B cell (primary cell): ENCODE measurements around the gene ZP1. TPM values are rescaled to one million over a fixed set of nuclear protein-coding genes. Genes with fewer than 3 reads are reported as not detected.

ENCODE experiments used
- ATAC-seq: fragments of 200-7000 bp; cut with Tn5 transposase; one replicate; pipeline ENCODE4 v1.10.0; 2021; ENCODE audit warnings: low read depth, mild to moderate bottlenecking, moderate number of reproducible peaks, moderate library complexity
- CTCF ChIA-PET: fragments of 350-600 bp; sonication (Branson Sonifier 250); formaldehyde crosslinking; loops from one replicate; lab custom pipeline; 2021; ENCODE audit warnings: antibody characterized with exemption, inconsistent platforms; lab: Charles Lee
- POLR2A ChIA-PET: fragments of 350-600 bp; sonication (Branson Sonifier 250); formaldehyde crosslinking; loops from one replicate; lab custom pipeline; 2021; ENCODE audit warnings: antibody characterized with exemption; lab: Charles Lee
- DNase-seq: peaks from one replicate; pipeline ENCODE4 v3.0.0; 2013
- H2AFZ ChIP-seq: 2 replicates; pipeline ENCODE4 v1.6.1; 2012; ENCODE audit warnings: mild to moderate bottlenecking, low read depth, low read length; ENCODE audit not compliant: insufficient read depth, poor library complexity, severe bottlenecking
- H3K27ac ChIP-seq, 2 donors: 1 replicate in 1 of 2; 2 replicates in 1 of 2; pipeline ENCODE4 v1.5.1; 2012 to 2013; ENCODE audit warnings: low read length in 2 of 2, mild to moderate bottlenecking in 2 of 2, moderate library complexity in 1 of 2
- H3K27me3 ChIP-seq, 4 experiments: fragments of 200-600 bp in 1 of 4; sonication (generic) in 1 of 4; replicated peaks in 1 of 4; 1 replicate in 2 of 4; 2 replicates in 2 of 4; pipeline versions ENCODE4 v1.6.1 to v1.7.0; 2013 to 2016; ENCODE audit warnings: low read length in 3 of 4, mild to moderate bottlenecking in 2 of 4, mixed read lengths in 1 of 4, moderate library complexity in 1 of 4; ENCODE audit not compliant: insufficient read depth in 4 of 4, control insufficient read depth in 3 of 4; ENCODE audit errors: control extremely low read depth in 1 of 4
- H3K36me3 ChIP-seq, 2 experiments: replicated peaks in 1 of 2; 1 replicate in 1 of 2; 2 replicates in 1 of 2; pipeline versions ENCODE4 v1.6.1 to v1.7.1; 2013; ENCODE audit warnings: low read length in 1 of 2; ENCODE audit not compliant: insufficient read depth in 2 of 2, control insufficient read depth in 1 of 2; ENCODE audit errors: control extremely low read depth in 1 of 2, extremely low read depth in 1 of 2
- H3K4me1 ChIP-seq, 2 donors: fragments of 200-600 bp in 1 of 2; sonication (generic) in 1 of 2; 1 replicate in 1 of 2; 2 replicates in 1 of 2; pipeline versions ENCODE4 v1.5.1 to v1.6.1; 2013 to 2017; ENCODE audit warnings: low read length in 2 of 2; ENCODE audit not compliant: control insufficient read depth in 2 of 2, insufficient read depth in 2 of 2
- H3K4me2 ChIP-seq: replicated peaks from 2 replicates; pipeline ENCODE3; 2012; ENCODE audit warnings: mild to moderate bottlenecking, low read depth, low read length; ENCODE audit not compliant: poor library complexity, severe bottlenecking
- H3K4me3 ChIP-seq, 5 experiments: fragments of 200-600 bp in 1 of 5; sonication (generic) in 1 of 5; 1 replicate in 3 of 5; 2 replicates in 2 of 5; pipeline versions ENCODE4 v1.5.1 to v1.7.0; 2011 to 2016; ENCODE audit warnings: low read length in 4 of 5, mild to moderate bottlenecking in 4 of 5, low read depth in 2 of 5, control low read depth in 1 of 5, moderate library complexity in 1 of 5; ENCODE audit not compliant: insufficient read depth in 1 of 5; ENCODE audit errors: control extremely low read depth in 1 of 5, extremely low read depth in 1 of 5
- H3K79me2 ChIP-seq: fragments of 200-600 bp; sonication (generic); one replicate; pipeline ENCODE4 v1.6.0; 2016; ENCODE audit warnings: low read length; ENCODE audit not compliant: control insufficient read depth, insufficient read depth
- H3K9ac ChIP-seq: fragments of 200-600 bp; sonication (generic); 2 replicates; pipeline ENCODE4 v1.6.1; 2017; ENCODE audit warnings: mild to moderate bottlenecking, low read length, moderate library complexity
- H3K9me3 ChIP-seq, 3 donors: one replicate each; pipeline versions ENCODE4 v1.6.1 to v1.7.1; 2013; ENCODE audit warnings: low read length in 2 of 3; ENCODE audit not compliant: control insufficient read depth in 2 of 3, insufficient read depth in 1 of 3; ENCODE audit errors: control extremely low read depth in 1 of 3
- H4K20me1 ChIP-seq: 2 replicates; pipeline ENCODE4 v1.6.0; 2012; ENCODE audit warnings: mild to moderate bottlenecking, low read length; ENCODE audit not compliant: insufficient read depth, control insufficient read depth, poor library complexity, severe bottlenecking
- H3K27ac Mint-ChIP-seq: one replicate; pipeline ENCODE4 v1.8.0; 2021; ENCODE audit warnings: mixed read lengths
- H3K27me3 Mint-ChIP-seq: one replicate; pipeline ENCODE4 v1.8.0; 2021; ENCODE audit warnings: mixed read lengths
- H3K4me1 Mint-ChIP-seq: one replicate; pipeline ENCODE4 v1.8.0; 2021; ENCODE audit warnings: mixed read lengths
- H3K4me3 Mint-ChIP-seq: one replicate; pipeline ENCODE4 v1.8.0; 2021; ENCODE audit warnings: mixed read lengths
- H3K9me3 Mint-ChIP-seq: one replicate; pipeline ENCODE4 v1.8.0; 2022; ENCODE audit warnings: mixed read lengths; ENCODE audit not compliant: insufficient read depth
- EZH2 ChIP-seq: IDR thresholded peaks from 2 replicates; pipeline ENCODE4 v1.6.1; 2012; ENCODE audit warnings: borderline replicate concordance, low read depth, mild to moderate bottlenecking, moderate library complexity, low read length; ENCODE audit not compliant: insufficient read depth, poor library complexity, severe bottlenecking
- WGBS: methylation state at CpG from one replicate; pipeline ENCODE4 v1.1.5; 2013; ENCODE audit warnings: missing lambda C conversion rate; ENCODE audit not compliant: insufficient coverage; 5-methylcytosine and 5-hydroxymethylcytosine counted together
- intact Hi-C: fragments of 100-400 bp; cut with micrococcal nuclease; formaldehyde crosslinking; loops from one replicate; pipeline ENCODE4 v1.10.0; 2022
- polyA minus RNA-seq: library from RNA; depleted of rRNA, polyadenylated mRNA; stranded (reverse); fragments of >200 nt; gene quantifications from 2 replicates; pipeline ENCODE4 v1.2.3, GENCODE V29; 2012
- polyA plus RNA-seq: library from polyadenylated mRNA; depleted of rRNA; stranded (reverse); fragments of >200 nt; gene quantifications from 2 replicates; pipeline ENCODE4 v1.2.3, GENCODE V29; 2012
- total RNA-seq, 2 donors: library from RNA; stranded (reverse); fragments of 120-200 nt in 1 of 2; gene quantifications; 1 replicate in 1 of 2; 2 replicates in 1 of 2; pipeline versions ENCODE4 v1.2.3 to v1.2.4, GENCODE V29; 2013 to 2022
- TF ChIP-seq, protein P1 (sequence below): fragments of 200-600 bp; IDR thresholded peaks from one replicate; pipeline ENCODE4 v1.8.0; 2022; ENCODE audit warnings: antibody characterized with exemption, mild to moderate bottlenecking

The ZP1 gene, protein sequence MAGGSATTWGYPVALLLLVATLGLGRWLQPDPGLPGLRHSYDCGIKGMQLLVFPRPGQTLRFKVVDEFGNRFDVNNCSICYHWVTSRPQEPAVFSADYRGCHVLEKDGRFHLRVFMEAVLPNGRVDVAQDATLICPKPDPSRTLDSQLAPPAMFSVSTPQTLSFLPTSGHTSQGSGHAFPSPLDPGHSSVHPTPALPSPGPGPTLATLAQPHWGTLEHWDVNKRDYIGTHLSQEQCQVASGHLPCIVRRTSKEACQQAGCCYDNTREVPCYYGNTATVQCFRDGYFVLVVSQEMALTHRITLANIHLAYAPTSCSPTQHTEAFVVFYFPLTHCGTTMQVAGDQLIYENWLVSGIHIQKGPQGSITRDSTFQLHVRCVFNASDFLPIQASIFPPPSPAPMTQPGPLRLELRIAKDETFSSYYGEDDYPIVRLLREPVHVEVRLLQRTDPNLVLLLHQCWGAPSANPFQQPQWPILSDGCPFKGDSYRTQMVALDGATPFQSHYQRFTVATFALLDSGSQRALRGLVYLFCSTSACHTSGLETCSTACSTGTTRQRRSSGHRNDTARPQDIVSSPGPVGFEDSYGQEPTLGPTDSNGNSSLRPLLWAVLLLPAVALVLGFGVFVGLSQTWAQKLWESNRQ
- total RNA-seq (not detected in 2 replicates), polyA plus RNA-seq (0.06 TPM in 1 of 2 replicates, not detected in the other), polyA minus RNA-seq (not detected in 2 replicates)
- total RNA-seq (2013): not detected

DNA sequence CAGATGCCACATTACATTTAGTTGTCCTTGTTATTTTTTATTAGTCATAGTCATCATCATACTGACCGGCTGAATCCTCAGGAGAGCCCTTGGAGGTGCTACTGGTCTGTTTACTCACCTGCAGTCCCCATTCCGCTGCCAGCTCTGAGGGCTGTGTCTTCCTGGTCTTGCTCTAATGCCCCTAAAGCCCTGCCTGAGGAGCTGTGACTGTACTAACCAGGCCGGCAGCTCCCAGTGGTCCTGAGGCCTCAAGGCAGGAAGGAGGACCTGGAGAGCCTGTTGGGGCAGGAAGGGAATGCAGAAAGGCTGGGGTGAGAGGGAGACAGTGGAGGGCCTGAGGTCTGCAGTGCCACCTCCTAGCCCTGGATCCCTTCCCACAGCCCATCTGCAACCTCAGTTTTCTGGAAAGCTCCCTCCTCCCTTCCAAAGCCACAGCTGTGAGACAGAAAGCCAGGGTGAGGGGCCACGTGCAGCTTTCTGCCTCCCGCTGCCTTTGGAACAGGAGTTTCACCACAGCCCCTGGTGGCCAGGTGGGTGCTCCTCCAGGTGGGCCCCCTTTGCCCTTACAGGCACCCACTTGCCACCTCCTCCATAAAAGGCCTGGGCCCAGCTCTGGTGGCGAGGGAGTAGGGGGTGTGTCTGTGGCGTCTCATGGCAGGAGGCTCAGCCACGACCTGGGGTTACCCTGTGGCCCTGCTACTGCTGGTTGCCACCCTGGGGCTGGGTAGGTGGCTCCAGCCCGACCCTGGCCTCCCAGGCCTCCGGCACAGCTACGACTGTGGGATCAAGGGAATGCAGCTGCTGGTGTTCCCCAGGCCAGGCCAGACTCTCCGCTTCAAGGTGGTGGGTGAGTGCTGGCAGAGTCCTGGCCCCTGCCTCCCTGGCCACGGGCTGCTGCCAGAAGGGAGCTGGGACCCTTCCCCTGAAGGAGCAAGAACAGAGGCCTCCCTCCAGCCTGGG, at the start of gene ZP1:
Gene ZP1 (plus strand): TSS at position 632 of the 960 bp plus-strand sequence. CDS start 20 bp downstream, at position 652.
- H2AFZ ChIP-seq: no peak within 1 kb of the TSS
- H3K9me3 ChIP-seq: no peaks in the 10 kb centered on the region
- H3K27me3 ChIP-seq: no peaks in the 10 kb centered on the region
- no peaks in the 10 kb centered on the region for H3K4me1 ChIP-seq
- DNase-seq (no peak), ATAC-seq (no peak)
- H3K27ac ChIP-seq: no peak within 1 kb of the TSS
- no peaks in the 10 kb centered on the region for H3K4me1 Mint-ChIP-seq
- no peaks in the 10 kb centered on the region for H3K9me3 Mint-ChIP-seq
- H3K79me2 ChIP-seq: no peaks in the 10 kb centered on the region
- H4K20me1 ChIP-seq: no peaks in the 10 kb centered on the region
- no peaks in the 10 kb centered on the region for H3K36me3 ChIP-seq
- POLR2A ChIA-PET: no interaction called here
- no peak within 1 kb of the TSS for H3K4me3 Mint-ChIP-seq
- no peak within 1 kb of the TSS for H3K4me3 ChIP-seq
- H3K9ac ChIP-seq: no peak within 1 kb of the TSS
- H3K27ac Mint-ChIP-seq: no peak within 1 kb of the TSS
- no peaks in the 10 kb centered on the region for H3K27me3 Mint-ChIP-seq
- CTCF ChIA-PET: no interaction called here
- H3K4me2 ChIP-seq: no peak within 1 kb of the TSS
- TF ChIP-seq, protein P1, sequence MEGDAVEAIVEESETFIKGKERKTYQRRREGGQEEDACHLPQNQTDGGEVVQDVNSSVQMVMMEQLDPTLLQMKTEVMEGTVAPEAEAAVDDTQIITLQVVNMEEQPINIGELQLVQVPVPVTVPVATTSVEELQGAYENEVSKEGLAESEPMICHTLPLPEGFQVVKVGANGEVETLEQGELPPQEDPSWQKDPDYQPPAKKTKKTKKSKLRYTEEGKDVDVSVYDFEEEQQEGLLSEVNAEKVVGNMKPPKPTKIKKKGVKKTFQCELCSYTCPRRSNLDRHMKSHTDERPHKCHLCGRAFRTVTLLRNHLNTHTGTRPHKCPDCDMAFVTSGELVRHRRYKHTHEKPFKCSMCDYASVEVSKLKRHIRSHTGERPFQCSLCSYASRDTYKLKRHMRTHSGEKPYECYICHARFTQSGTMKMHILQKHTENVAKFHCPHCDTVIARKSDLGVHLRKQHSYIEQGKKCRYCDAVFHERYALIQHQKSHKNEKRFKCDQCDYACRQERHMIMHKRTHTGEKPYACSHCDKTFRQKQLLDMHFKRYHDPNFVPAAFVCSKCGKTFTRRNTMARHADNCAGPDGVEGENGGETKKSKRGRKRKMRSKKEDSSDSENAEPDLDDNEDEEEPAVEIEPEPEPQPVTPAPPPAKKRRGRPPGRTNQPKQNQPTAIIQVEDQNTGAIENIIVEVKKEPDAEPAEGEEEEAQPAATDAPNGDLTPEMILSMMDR: no peak
- no peak for TF ChIP-seq EZH2
- intact Hi-C loops: no loop called here
- 70% methylated on average over 11 of the region's 13 CpGs for WGBS
